Fibroblast of skin of back (primary cell): ENCODE data around the gene TMEM184A.

ENCODE experiments used
- DNase-seq: peaks from one replicate; pipeline ENCODE4 v3.0.0-alpha.2; 2013

TMEM184A gene

DNA sequence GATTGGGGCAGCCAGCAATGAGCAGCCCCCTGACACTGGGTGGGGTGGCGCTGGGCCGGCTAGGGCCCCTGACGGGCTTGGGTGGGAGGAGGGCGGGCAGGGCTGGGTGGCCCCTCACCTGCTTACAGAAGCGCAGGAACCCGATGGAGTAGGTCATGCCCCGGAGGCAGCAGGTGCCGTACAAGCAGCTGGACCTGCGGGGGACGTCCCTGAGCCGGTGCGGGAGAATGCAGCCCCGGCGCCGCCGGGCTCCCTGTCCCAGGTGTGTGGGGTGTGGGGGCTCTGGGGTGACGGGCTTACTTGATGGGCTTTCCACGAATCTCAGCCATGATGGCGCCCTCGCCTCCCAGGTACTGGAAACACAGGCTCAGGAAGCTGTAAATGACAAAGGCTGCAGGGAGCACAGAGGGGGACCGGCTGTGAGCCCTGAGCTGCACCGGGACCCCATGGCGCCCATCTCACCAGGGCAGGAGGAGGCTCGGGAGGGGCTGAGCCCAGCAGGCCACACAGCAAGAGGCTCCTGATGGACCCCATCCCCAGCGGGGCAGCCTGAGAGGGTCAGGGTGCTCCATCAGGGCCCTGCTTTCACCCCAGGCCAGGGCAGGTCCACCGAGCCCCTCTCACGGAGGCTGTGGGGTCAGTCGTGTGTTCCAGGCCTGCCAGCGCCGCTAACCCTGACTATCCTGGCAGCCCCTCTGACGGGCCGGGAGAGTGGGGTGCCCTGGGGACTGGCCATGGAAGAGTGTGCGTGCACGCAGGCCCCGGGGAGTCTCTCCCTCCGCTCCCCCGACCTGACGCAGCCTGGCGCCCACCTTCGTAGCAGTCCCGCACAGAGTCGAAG is 5.8 kb downstream of the TMEM184A start:
- DNase-seq = no peak

DNA sequence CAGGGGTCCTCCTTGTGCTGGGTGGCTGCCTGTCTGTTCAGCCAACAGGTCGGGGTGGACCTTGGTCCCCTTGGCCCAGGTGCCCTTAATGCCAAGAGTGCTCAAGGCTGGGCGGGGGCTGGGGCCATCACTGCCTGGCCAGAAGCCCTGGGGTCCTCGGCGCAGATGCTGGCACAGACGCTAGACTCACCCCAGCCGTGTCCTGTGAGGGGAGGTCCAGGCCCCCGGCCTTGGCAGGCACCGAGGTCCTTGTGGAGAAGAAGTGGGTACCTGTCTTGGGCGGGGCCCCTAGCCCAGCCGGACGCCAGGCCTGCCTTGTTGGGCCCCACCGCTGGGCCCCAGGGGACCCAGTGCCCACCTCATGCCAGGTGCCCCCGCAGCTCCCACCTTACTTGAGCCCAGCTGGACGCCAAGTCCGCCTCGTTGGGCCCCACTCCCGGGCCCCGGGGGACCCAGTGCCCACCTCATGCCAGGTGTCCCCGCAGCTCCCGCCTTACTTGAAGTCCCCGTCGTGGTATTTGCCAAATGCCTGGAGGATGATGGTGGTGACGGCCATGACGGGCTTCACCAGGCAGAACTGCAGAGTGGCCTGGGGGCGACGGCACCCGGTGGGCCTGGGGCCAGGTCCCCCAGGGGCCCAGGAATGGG is 6.5 kb downstream of the TMEM184A start:
- DNase-seq = no peak

DNA sequence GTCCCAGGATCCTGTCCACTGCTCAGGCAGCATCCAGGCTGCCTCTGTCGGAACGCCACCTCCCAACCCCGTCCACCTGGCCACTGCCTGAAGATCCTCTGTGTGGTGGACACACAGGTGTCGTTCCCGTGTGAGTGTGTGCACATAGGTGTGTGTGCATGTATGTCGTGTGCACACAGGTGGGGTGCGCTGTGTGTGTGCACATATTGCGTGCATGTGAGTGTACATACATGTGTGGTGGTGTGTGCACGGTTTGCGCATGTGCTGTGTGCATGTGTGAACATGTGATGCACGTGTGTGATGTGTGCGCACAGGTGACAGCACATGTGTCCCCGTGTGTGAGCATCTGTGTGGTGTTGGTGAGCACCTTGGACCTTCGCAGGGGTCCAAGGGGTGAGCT is 7.1 kb downstream of the TMEM184A start:
- DNase-seq = no peak

DNA sequence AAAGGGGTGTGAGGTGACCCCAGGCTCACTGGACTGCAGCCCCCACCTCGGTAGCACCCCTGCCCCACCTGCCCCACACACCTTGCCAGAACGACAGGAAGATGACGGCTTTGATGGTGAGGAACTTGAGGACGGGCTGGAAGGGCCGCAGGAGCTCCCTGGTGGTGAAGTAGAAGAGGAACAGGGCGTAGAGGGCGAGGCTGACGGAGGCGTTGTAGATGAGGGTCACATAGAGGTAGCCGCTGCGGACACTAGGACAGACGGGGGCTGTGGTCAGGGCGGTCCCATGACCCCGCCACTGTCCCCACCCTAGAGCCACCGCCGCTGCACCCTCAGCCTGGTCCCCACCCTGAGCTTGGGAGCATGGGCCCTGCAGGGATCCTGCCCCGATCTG is 7.6 kb downstream of the TMEM184A start:
- no peak for DNase-seq

DNA sequence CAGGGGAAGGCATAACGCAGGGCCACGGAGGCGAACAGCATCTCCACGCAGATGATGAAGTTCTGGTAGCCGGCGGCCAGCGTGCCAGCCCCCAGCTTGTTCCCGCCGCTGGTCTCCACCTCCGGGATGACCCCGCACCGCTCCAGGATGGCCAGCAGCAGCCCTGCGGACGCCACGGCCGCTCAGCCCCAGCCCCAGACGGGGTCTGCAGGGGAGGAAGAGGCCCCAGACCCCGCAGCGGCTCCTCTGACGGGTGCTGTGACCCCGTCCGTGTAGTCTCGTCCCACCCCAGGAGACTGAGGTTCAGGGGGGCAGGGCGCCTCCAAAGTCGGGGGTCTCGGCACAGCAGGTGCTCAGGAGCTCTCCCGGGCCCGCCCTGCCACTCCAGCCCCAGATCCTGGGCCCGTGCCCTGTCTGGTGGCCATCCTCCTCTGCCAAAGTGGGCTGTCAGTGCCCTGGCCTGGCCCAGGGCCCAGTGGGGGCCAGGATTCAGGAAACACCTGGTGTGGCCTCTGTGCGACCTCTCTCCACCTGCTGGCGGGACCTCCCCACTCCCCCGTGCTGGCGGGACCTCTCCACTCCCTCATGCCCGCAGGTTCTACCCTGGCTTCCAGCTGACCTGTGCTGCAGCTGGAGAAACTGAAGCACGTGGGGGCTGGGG is 8.1 kb downstream of the TMEM184A start:
- no peak for DNase-seq

DNA sequence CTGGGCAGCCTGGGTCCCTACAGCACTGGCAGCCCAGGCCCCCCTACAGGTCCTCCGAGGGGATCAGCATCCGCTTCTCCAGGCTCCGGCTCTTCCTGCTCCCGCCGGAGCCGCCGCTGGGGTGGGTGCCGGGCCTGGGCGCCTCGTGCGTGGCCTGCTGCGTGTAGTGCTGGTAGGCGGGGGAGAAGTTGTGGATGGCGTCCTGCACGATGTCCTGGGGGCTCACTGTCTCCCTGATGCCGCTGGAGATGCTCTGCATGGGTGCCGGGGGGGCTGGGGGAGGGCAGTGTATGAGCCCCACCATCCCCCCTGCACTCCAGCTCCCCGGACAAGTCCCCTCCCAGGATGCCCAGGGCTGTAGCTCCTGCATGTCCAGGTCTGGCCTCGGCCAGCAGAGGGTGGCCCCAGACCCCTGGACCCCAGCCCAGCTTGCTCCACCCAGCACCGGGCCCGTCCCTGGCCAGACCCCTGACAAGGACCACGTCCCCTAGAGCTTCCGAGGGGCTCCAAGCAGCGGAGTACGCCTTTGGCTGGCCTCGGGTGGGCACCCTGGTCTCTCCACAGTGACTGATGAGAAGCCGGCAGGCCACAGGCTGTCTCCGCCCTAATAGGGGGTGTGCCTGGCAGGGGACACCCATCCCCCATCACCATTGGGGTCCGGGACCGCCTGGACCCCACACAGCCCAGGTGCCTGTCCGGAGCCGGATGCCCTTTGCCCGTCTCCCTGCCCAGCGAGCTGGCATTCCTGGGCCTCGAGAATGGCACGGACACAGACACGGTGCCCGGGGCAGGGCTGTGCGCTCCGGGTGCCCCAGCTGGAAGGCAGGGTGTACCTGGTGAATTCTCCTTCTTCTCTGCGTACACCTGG is 8.9 kb downstream of the TMEM184A start:
- no peak for DNase-seq

DNA sequence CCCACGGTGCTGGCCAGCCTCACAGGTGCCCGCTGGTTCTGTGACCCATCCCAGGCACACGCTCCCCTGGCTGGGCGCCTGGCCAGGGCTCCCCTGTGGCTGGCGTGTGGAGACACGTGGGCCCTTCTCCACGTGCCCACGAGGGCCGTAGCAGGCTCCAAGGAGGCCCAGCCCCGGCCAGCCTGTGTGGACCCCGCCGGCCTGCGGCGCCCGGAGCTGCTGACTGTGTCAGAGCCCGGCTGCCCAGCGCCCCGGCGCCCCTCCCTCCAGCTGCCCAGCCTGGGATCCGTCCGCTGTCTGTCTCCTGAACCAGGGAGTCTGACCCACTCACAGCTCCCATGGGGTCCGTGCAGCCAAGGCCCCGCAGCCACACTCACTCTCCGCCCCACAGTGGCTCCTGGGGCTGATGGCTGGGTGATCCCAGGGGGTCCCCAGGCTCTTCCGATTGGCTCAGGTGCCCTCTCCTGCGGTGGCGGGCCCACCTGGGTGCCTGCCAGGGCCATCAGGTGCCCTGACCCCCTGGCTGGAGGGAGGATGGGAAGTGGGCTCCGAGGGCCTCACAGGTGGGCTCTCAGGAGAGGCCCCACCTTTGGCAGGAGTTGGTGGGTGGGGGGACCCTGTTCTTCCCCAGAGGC is 9.6 kb downstream of the TMEM184A start:
- no peak for DNase-seq

DNA sequence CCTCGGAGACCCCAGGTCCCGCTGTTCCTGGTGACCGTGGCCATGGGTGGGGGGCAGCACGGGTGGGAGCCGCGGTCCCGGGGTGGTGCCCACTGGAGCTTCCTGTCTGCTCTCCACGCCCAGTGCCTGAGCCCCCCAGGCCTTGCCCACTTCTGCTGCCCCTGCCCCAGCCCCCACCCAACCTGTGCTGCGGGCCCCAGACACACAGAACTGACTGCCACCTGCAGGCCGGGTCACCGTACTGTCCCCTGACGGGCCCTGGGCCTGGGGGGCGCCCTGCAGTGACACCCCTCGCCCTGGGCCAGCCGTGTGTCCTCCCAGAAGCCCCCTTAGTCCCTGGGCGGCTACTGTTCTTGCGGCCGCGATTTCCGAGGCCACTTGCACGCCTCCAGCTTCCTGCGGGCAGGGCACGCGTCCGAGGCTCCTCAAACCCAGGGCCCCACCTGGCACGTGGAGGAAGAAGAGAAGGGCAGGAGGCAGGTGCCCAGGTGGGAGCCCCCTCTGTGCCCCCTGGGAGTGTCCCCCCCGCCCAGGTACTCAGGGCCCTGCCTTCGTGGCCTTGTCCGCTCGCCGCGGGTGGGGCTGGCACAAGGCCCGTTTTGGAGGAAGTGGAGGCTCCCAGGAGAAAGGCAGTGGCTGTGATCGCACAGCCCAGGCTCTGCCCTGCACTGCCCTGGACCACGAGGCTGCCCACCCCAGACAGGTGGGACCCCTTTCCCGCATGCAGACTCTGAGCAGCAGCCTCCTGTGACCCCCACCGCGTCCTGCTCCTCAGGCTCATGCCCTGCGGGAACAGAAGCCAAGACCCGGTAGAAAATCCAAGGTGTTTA is 10.4 kb downstream of the TMEM184A start:
- no peak for DNase-seq

DNA sequence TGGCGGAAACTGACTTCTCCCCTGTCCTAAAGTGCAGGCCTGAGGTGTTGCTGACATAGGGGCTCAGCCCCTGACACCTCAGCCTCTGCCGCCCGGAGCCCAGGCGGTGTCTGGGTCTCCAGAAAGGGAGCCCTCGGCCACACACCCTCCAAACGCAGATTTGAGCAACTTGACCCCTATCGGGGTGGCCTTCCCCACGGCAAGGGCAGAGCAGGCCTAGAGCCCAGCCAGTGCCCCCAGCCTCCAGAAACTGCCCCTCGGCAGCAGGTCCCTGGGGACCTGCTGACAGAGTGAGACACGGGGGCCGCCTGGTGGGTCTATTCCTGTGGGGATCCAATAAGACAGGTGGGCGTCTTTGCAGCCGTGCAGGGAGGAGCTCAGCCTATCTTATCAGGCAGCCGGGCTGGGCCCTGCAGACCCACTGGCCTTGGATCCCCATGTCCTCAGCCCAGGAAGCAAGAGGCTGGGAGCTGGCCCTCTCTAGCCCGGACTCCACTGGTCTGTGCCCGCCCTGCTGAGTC is 11.0 kb downstream of the TMEM184A start:
- no peak for DNase-seq

DNA sequence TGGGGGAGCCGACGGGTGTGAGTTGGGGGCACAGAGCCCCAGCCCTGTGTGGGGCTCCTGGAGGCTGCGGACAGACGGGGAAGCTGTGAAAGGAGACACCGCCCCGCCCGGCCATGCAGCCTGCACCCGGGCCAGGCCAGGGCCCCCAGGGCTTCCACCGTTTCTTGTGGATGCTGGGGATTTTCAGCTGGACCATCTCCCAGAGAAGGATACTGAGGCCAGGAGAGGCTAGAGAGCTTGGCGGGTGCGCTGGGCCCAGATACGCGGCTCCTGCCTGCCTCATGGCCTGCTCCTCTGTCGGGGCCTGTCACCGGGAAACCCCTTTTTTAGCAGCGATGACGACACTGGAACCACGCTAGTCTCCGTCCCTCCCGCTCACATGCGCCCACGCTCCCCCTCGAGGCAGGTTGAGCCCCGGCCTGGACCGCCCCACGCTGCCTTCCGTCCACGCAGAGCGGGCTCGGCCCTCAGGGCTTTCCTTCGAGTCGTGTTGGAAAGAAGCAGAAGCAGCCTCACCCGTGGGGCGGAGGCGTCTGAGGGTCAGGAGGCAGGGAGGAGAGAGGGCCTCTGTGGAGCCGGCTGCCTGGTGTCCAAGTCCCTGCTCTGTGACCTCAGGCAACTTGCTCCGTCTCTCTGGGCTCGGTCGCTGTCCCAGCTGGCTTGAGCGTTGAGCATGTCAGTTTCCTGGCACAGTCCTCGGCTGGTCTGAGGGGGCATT is 11.7 kb downstream of the TMEM184A start:
- DNase-seq = no peak

DNA sequence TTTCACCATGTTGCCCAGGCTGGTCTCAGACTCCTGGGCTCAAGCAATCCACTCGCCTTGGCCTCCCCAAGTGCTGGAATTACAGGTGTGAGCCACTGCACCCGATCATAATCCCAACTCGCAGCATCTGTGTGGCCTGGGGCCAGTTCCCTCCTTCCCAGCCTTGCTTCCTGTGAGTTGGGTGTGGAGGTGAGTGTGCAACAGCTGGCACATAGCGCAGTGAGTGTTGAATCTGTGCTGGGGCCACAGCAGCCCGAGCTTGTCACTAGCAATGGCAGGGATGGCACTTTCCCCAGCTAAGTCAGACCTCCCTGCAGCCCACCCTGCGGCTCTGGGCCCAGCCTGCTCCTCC is 12.2 kb downstream of the TMEM184A start:
- no peak for DNase-seq

DNA sequence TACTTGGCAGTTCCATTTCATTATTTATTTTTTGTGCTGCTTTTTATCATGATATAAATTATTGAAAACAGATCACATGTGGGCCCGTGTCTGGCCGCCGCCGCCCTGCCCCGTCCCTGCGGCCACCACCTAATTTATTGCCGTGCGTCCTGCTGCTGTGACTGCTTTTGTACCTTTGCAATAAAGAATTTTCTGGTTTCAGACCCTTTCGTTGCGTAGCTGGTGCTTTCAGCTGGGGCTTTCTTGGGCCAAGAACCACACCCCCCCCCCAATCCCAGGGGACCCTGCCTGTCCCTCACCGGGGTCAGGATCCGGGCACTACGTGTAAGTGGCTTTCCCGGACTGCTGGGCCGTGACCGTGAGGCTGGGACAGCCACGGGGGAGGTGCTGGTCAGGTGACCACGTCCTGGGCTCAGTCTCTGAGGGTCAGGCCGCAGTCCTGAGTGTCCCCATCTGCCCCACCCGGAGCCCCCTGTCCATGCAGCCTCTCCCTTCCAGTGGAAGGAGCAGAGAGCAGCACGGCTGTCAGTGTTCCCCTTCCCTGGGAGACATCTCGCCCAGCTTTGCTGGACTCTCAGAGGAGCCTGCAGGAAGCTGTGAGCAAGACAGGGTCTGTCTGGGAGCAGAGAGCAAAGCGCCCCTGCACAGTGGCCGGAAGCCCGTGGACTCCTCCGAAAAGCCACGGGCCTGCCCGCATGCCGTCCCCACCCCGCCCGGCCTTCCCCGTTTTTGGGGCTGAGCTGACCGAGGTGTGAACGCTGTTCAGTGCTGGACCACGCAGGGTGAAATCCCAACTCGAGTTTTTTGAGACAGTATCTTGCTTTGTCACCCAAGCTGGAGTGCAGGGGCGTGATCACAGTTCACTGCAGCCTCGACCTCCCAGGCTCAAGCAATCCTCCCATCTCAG is 12.9 kb downstream of the TMEM184A start:
- no peak for DNase-seq

DNA sequence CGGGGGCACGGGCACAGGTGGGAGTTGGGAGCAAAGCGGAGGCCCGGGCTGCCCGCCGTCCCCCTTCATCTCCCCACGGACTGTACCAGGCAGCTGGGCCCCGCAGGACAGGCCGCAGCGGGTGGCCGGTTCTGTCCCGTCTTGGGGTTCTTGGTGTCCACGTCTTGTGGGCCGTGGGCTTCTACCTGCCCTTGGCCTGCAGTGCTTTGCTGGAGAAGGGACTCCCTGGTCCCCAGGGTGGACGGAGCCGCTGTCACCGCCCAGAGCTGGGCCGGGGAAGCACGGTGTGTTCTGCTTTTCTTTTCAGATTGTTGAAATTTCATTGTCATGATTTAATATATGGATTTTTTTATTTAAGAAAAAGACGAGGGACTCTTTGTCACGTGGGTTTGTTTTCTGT is 13.7 kb downstream of the TMEM184A start:
- no peak for DNase-seq

DNA sequence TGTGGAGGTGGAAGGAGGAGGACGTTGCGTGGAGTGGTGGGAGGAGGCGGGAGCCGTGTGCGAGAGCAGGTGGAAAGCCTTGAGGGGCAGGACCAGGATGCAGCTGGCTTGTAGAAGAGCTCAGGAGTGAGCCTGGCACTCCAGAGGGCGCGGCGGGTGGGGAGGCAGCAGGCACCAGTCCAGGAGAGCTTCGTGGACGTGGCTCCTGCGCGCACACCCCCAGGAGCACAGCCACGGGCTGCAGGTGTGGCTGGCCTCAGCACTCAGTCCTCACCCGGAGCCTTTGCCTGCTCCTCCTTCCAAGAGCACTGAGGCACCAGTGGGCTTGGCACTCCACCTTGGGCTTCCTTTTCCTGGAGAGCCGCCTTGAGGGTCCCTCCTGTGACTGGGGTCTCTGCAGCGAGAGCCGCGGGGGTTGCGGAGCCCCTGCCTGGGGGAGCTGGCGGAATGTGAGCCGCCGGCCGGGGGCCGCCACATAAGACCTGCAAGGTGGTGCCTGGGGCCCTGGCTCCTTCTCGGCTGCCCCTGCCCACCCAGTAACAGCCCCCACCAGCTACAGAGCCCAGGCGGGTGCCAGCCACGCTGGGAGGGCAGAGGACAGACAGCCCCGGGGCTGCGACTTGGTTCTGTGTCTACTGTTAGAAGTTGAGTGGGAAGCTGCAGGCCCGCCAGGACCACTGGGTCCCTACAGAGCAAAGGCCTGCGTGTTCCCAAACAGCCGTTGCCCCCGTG is 14.4 kb downstream of the TMEM184A start:
- DNase-seq = no peak

DNA sequence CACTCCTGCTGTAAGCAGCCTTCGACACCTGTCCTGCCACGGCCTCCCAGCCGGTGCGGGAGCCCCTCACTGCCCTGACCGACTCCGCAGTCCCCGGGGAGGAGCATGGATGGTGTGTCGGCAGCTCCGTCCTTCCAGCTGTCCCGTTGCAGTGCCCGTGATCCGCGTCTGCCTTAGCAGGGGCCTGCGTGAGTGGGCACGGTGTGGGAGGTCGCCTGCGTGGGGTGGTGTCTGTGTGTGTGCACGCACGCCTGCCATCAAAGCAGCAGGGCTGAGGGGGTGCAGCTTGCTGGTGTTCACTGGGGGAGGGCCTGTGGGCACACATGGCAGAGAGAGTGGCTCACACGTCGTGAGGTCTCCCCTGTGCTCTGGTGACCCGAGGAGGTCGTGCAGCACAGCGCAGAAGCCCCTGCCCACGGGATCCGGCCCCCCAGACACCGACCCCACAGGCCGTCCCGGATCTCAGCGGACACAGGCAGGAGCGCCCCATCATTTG is 15.2 kb downstream of the TMEM184A start:
- DNase-seq = no peak

DNA sequence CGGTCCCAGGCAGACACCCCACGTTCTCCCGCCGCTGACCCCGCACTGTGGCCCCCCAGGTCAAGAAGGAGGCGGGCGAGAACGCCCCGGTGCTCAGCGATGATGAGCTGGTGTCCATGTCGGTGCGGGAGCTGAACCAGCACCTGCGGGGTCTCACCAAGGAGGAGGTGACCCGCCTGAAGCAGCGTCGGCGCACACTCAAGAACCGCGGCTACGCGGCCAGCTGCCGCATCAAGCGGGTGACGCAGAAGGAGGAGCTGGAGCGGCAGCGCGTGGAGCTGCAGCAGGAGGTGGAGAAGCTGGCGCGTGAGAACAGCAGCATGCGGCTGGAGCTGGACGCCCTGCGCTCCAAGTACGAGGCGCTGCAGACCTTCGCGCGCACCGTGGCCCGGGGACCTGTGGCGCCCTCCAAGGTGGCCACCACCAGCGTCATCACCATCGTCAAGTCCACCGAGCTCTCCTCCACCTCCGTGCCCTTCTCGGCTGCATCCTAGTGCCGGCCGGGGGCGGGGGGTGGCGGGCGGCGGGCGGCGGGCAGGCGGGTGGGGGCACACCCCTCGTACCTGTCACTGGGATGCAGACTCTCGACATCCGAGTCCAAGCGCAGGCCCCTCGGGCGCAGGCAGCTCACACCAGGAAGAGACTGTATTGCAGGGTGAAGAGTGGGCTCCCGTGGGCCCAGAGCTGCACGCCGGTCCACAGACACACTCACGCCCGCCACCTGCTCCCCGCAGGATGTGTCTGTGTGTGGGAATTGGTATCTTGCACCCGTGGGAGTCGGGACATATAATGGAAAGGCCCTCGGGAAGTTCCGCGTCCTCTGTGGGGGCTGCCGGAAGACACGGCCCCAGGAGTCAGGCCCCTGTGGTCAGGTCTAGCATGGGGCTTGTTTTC is 15.9 kb downstream of the TMEM184A start:
- DNase-seq = no peak

DNA sequence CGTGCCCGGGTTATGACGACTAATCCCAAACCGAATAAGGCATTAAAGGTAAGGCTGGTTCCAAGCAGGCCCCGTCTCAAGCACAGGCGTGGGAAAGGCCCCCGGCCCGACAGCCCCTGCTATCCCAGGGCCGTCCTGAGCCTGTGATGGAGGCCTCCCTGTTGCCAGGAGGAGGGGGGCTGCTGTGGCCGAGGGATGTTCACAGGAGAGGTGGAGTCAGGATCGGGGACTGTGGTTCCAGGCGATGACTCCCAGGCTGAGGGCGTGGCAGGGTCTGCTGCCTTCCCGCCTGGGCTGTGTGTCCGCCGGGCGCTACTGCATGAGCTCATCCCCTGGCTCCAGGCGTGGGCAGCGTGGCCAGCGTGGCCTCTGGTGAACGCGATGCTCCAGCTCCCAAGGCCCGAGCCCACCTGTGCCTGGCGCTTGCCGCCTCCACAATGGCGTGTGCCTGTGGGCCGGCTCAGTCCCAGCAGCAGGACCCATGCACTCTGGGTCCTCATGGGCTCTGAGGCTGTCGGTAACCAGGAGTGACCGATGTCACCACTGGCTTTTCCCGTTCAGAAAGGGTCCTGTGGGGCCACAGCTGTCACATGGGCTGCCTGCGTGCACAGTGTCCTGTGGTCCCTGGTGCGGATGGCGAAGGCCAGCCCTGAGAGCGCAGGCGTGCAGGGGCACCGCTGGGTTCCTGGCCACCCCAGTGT is 16.7 kb downstream of the TMEM184A start:
- DNase-seq = peak; percentile 49
